Stimulated activated CD8-positive, alpha-beta memory T cell treated with anti-CD3 and anti-CD28 coated beads, Interleukin-7, amount 100 ng/mL, for 1 hour (primary cell): Measurements from ENCODE around the gene TEX44.

Experiments used
- DNase-seq, 2 donors: peaks; one replicate each; pipeline ENCODE4 v3.0.0-alpha.2; 2020; ENCODE audit warnings: low read depth in 2 of 2

The TEX44 gene

DNA sequence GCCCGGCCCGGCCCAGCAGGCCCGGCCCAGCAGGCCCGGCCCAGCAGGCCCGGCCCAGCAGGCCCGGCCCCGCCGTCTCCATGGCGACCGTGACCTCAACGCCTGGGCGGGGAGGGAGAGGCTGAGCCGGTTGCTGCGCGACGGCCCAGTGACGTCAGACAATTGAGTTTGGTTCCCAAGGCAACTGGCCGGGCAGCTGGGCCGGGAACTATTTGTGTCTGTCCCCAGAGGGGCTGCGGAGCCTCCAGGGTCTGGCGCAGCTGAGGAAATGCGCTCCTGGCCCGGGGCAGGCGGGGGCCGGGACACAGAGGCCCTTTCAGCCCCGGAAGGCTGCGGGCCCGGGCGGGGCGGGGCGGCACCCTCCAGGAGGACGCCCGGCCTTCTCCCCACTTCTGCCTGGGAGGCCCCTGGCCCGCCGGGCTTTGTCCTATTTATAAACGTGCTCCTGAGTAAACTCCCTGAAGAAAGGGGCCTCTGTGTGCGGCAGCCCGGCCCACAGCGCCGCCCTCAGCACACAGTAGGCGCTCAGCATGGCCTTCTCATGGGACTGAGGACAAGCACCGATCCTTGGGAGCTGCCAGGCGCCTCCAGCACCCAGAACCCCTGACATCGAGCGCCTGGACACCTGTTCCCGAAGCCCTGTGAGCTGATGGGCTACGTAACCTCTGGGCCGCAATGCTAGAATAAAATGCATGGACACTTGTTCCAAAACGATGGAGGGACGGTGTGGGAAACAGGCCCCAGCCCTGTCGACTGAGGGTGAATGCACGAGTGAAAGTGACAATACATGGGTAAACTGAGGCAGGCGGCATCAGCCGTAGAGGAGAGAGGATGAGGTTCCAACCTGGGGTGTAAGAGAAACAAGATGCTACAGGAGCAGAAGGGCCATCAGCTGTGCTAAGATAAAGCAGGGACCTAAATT is 12.3 kb downstream of the TEX44 start:
- DNase-seq: peak; percentile 90 to 96

GRCh38 chr2:231605607-231606091 is 13.0 kb downstream of the TEX44 start:
- DNase-seq: no peak

DNA sequence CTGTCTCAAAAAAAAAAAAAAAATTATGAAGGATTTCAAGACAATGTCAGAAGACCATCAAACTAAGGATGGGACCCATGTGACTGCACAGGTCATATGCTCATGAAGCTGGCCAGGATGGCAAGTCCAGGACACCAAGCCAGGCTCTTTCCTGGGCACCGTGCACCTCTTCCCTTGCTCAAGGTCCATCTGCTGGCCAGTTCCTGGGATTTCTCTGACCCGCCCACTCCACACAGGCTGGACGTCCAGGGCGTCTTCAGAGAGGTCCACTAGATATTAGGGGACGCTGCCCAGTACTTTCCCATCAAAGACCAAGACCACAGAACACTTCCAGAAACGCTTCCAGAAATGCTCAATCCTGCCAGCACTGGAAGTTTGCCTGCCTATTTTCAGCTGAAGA is 14.3 kb downstream of the TEX44 start:
- no peak for DNase-seq

- DNase-seq: no peak
Observed at GRCh38 chr2:231611273-231612108, 18.8 kb downstream of the TEX44 start.

DNA sequence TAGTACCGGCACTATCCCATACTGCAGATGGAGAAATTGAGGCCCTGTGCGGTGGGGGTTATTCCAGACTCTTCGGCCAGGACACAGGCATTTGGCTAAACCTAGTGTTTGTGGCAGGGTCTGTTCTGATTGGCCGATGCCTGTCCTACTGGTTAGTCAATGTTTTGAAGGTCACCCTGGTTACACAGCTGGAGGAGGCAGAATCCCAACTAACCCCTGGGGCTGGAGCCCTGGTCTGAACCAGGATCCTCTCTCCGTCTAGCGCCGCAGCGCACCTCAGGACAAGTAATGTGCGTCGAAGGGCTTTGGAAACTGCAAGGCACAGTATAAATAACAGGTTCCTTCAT is 19.4 kb downstream of the TEX44 start:
- no peak for DNase-seq

DNA sequence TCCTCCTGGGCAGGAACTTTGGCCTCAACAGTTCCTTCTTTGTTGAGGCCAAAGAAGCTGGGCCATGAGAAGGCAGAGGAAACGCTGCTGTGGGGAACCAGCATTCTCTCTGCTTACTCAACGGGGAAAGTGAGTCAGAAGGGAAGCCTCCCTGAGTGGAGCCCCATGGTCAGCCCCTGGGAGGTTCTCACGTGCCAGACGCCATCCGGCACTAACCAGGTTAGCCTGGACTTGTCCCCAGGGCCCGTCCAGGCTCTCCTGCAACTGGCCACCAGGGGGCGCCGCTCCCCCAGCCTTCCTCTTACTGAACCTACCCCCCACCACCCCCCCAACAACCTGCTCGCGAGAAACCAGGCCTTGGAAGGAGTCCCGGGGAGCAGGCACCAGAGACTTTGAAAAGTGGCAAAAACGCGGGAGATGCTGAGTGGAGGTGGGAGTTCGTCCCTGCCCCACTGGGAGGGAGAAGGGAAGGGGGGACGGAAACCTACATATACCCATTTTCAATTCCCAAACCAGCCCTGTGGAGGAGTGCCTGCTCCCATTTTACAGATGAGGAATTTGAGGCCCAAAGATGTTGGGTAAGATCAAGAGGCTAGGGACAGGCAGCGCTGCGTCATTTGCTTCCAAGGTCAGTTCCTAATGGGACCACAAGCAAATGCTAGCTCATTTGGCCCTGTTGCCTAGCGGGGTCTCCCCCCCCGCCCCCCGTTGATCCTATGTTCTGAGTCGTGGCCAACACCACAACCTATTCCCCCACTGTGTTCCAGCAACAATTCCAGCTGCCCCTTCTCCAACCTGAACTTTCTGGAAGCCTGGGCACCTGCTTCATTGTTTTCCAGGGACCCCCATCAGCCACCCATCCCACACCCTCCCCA is 20.0 kb downstream of the TEX44 start:
- peak; percentile 79 to 84 for DNase-seq

DNA sequence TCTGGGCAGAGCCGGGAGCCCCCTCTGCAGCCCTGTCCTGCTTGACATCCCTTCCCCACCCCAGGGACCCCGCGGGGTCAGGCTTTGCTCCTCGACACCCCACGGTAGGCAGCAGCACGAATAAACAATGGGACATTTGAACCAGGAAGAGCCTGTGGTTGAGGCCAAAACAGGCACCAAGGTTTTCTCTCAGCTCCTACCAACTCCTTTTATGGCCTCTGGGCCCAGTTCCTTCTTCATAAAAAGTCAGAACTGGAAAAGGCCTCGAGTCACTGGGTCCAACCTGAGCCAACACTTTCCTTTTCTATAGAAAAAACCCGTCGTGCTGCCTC is 20.6 kb downstream of the TEX44 start:
- DNase-seq: no peak

- DNase-seq: peak in 1 of 2 donors; percentile 32
Observed at GRCh38 chr2:231613663-231614558, 21.2 kb downstream of the TEX44 start.

DNA sequence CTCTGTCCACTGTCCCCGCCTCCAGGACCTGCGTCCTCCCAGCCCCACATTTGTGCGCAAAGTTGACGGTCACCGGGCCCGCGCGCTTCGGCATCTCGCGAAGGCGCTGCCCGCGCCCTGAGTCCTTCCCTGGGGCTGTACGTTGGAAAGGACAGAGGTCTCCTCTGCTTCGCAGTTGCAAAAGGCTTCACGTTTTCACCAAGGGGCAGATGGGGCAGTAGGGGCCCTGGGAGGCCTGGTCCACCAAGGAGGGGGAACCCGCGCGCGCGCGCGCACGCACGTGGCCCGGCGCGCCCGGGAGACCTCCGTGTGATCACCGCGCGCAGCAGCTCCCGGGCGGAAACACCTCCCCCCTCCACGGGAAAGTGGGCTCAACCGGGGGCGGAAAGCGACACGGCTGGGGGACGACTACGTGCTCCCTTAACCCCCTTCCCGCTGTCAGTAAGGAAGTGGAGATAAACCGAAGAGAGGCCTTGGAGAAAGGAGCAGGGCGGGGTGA is 21.9 kb downstream of the TEX44 start:
- no peak for DNase-seq

DNA sequence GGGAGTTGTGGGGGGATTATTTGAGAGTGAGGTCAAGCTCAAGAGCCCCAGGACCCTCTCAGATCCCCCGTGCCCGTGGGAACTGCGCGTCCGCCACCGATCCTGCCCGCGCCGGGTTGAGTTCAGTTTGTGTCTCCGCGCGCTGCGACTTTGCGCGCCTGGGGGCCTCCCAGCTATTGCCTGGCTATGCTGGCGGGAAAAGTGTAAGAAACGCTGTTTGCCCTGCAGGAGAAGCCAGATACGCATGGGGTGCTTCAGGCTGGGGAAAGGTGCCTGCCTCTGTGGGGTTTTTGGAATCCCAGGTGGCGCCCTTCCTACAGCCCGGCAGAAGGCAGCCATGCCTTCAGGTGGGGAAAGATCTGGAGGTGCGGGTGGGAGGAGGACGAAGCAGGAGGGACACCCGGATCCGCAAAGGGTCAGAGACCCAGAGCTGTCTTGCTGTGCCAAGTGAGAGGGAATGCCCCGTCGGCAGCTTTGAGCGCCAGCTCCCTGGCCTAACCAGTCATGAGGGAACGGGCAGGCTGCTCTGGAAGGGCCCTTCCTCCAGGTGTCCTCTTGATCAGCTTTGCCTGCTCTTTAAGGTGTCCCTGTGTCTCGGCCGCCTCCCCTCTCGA is 22.5 kb downstream of the TEX44 start:
- DNase-seq: no peak

GRCh38 chr2:231616296-231616695 is 23.6 kb downstream of the TEX44 start:
- no peak for DNase-seq

DNA sequence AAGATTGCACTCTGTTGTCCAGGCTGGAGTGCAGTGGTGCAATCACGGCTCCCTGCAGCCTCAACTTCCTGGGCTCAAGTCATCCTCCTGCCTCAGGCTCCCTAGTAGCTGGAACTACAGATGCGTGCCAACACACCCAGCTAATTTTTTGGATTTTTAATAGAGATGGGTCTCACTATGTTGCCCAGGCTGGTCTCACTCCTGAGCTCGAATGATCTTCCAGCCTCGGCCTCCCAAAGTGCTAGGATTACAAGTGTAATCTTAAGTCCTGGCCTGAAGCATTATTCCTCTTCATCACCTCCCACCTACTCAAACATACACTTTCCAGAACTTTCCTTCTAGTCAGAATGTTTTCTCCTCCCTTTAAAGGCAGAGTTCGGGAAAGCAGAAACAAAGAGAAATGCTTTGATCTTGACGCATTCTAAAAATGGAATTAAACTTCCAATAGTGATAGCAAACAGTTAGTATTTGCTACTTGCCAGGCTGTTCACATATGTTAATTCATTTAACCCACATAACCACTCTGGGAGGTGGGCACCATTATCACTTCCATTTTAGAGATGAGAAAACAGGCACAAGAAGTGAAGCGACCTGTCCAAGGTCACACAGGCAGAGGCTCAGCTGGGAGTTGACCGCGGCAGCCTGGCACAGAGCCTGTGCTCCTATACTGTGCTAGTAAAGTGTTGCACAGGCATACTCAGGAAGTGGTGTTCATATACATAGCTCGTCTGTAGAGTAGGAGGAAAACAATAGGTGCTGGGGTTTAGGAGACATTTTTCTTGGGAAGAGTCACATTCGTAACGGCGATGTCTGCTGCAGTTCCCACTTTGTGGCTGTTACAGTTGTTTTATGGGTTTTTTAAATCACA is 24.6 kb downstream of the TEX44 start:
- no peak for DNase-seq

DNA sequence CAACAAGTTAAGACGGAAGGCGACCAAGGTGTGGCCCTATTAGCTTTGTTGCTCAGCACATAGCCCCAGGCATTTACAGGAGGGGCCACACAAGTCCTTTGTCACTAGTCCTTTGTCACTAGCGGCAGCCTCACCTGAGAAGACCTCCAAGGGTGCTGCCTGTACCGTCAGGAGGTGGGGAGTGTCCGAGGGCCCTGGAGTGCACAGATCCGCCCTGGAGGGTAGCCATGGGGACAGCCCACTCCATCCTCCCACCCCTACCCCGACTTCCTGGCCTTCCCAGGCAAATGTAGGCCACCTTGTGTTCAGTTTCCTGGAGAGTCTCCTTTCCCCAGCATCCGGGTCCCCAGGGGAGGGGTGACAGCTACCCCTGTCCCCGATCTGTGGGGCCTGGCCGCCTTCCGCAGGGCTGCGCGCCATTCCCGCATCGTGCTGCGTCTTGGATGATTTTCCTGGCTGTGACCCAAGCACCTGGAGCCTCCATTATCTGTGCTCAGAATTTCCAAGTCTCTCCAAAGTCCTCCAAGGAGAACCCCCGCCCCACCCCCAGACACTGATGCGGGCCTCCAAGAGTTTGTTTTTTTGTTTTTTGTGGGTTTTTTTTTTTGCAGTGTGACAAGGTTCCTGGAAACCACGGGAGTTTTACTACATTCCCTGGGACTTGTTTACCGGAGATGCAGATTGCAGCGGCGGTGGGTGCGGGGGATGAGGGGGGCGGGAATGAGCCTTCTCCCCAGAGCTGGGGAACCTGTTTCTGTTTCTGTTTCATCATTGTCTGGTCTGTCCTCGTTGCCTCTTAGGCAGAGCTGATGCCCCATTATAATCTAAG is 28.6 kb downstream of the TEX44 start:
- no peak for DNase-seq

DNA sequence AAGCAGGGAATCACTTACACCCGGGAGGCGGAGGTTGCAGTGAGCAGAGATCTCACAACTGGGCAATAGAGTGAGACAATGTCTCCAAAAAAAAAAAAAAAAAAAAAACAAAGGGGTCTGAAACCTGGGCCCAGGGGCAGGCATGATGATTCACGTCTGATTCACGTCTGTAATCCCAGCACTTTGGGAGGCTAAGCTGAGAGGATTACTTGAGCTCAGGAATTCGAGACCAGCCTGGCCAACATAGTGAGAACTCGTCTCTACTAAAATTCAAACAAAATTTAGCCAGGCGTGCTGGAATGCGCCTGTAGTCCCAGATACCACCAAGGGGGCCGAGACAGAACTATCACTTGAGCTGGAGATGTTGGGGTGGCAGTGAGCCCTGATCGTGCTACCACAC is 30.3 kb downstream of the TEX44 start:
- no peak for DNase-seq

DNA sequence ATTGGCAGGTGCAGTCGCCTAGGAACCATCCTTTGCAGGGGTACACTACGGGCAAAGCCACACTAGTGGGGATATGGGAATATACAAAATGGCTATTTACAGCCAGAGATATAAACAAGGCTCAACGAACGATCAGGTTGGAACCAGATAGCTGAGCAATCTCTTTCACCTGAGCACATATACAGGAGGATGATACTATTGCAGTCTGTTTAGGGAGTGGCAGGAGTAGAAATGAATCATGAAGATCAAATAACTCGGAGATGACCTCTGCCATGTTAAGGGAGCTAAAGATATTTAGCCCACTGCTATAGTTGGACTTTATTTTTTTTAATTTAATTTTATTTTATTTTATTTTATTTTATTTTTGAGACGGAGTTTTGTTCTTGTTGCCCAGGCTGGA is 33.8 kb downstream of the TEX44 start:
- DNase-seq: no peak

DNA sequence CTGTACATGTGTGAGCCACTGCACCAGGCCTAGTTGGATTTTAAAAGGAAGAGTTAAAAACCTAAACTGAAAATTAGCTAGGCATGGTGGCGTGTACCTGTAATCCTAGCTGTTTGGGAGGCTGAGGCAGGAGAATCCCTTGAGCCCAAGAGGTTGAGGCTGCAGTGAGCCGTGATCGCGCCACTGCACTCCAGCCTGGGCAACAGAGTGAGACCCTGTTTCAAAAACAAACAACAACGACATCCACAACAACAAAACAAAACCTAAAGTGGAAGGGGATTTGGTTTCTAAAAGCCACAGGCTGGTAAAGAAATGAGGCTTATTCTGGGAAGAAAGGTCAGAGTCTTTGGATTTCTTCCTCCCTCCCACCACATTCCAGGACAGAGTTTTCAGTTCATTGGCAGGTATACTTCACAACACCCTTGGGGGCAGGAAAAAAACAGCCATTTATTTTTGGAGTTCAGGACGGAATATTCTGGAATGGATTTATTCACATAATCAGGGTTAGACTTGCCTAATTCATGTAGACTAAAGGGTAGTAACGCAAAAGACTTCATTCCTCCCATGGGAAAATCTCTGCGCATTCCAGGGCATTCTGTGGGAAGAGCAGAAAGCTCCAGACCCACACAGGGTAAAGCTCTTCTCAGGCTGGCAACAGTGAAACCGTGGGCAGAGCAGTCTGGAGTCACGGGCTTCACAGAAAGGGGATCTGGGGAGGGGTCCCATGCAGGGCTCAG is 34.9 kb downstream of the TEX44 start:
- no peak for DNase-seq

DNA sequence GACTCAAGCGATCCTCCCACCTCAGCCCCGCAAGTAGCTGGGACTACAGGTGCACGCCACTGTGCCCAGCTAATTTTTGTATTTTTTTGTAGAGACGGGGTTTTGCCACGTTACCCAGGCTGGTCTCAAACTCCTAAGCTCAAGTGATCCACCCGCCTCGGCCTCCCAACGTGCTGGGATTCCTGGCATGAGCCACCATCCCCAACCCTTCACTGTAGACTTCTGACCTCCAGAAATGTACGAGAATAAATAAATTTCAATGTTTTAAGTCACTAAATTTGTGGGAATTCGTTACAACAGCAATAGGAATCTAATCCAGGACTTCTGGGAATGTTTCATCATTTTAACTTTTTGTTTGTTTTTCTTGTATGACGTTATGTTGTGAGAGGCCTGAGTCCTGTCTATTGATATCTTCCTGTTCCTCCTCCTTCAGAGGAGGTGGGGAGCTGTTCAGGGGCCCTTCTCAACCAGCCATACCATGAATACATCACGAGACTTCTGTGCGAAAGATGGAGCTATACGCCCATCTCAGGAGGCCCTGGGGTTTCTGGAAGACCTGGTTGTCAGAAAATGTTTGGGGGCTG is 40.0 kb downstream of the TEX44 start:
- DNase-seq: no peak
